GM23338 (cell line): ENCODE results near the gene C19orf18. TPM values are rescaled to one million over a fixed set of nuclear protein-coding genes. Genes with fewer than 3 reads are reported as not detected.

Source experiments
- ATAC-seq: fragments of 200-7000 bp; cut with Tn5 transposase; 3 replicates; pipeline ENCODE4 v1.9.1; 2020
- DNase-seq: peaks from one replicate; pipeline ENCODE4 v3.0.0-alpha.2; 2015; ENCODE audit warnings: low spot score
- H2AFZ ChIP-seq: fragments of 200-600 bp; sonication (generic); 2 replicates; pipeline ENCODE4 v1.8.0; 2016; ENCODE audit warnings: antibody characterized with exemption, mild to moderate bottlenecking, moderate library complexity
- H3F3A ChIP-seq: fragments of 200-600 bp; sonication (generic); replicated peaks from 2 replicates; pipeline ENCODE4 v1.8.0; 2017; ENCODE audit warnings: antibody characterized with exemption, mixed run types, low read depth
- H3K27ac ChIP-seq: fragments of 200-600 bp; sonication (generic); 2 replicates; pipeline ENCODE4 v1.6.1; 2016; ENCODE audit warnings: low read depth
- H3K27me3 ChIP-seq: fragments of 200-600 bp; sonication (generic); 2 replicates; pipeline ENCODE4 v1.8.0; 2016; ENCODE audit warnings: mild to moderate bottlenecking, mixed run types, moderate library complexity; ENCODE audit not compliant: insufficient read depth
- H3K36me3 ChIP-seq: fragments of 200-600 bp; sonication (generic); 2 replicates; pipeline ENCODE4 v1.8.0; 2016; ENCODE audit warnings: mild to moderate bottlenecking; ENCODE audit not compliant: insufficient read depth
- H3K4me1 ChIP-seq: fragments of 200-600 bp; sonication (generic); 2 replicates; pipeline ENCODE4 v1.8.0; 2016; ENCODE audit warnings: mild to moderate bottlenecking, moderate library complexity; ENCODE audit not compliant: insufficient read depth
- H3K4me2 ChIP-seq: fragments of 200-600 bp; sonication (generic); 2 replicates; pipeline ENCODE4 v1.7.1; 2017; ENCODE audit warnings: mixed run types
- H3K4me3 ChIP-seq: fragments of 200-600 bp; sonication (generic); 2 replicates; pipeline ENCODE4 v1.6.1; 2016; ENCODE audit warnings: mixed run types
- H3K79me2 ChIP-seq: fragments of 200-600 bp; sonication (generic); replicated peaks from 2 replicates; pipeline ENCODE4 v1.8.0; 2017; ENCODE audit warnings: mild to moderate bottlenecking; ENCODE audit not compliant: insufficient read depth
- H3K9me2 ChIP-seq: fragments of 200-600 bp; sonication (generic); 2 replicates; pipeline ENCODE4 v1.8.0; 2017; ENCODE audit not compliant: insufficient read depth
- H4K20me1 ChIP-seq: fragments of 200-600 bp; sonication (generic); replicated peaks from 2 replicates; pipeline ENCODE4 v1.8.0; 2017; ENCODE audit warnings: mild to moderate bottlenecking; ENCODE audit not compliant: insufficient read depth
- H3K27ac Mint-ChIP-seq: 2 replicates; pipeline ENCODE4 v1.8.0; 2020; ENCODE audit warnings: inconsistent platforms, mild to moderate bottlenecking, moderate library complexity, mixed read lengths
- H3K27me3 Mint-ChIP-seq: 3 replicates; pipeline ENCODE4 v1.8.0; 2022; ENCODE audit warnings: low read depth, mild to moderate bottlenecking, moderate library complexity, mixed read lengths, inconsistent platforms; ENCODE audit not compliant: insufficient read depth, poor library complexity
- H3K36me3 Mint-ChIP-seq: 3 replicates; pipeline ENCODE4 v1.8.0; 2021; ENCODE audit warnings: low read depth, mild to moderate bottlenecking, inconsistent platforms, moderate library complexity, mixed read lengths
- H3K4me1 Mint-ChIP-seq: 3 replicates; pipeline ENCODE4 v1.8.0; 2020; ENCODE audit warnings: mild to moderate bottlenecking, inconsistent platforms, mixed read lengths
- H3K4me3 Mint-ChIP-seq: 3 replicates; pipeline ENCODE4 v1.8.0; 2021; ENCODE audit warnings: moderate library complexity, mild to moderate bottlenecking, inconsistent platforms, mixed read lengths
- H3K9me3 Mint-ChIP-seq: 3 replicates; pipeline ENCODE4 v1.8.0; 2020; ENCODE audit warnings: moderate library complexity, mild to moderate bottlenecking, inconsistent platforms, mixed read lengths
- CREB1 ChIP-seq: fragments of 250-450 bp; sonication (Bioruptor Pico); IDR thresholded peaks from 2 replicates; pipeline ENCODE4 v1.5.0; 2020; ENCODE audit warnings: low read depth, mild to moderate bottlenecking, moderate library complexity
- CTCF ChIP-seq, 2 experiments: fragments of 200-600 bp in 1 of 2; sonication (generic) in 1 of 2; conservative IDR thresholded peaks; 2 replicates each; pipeline versions ENCODE4 v1.5.1 to v1.6.1; 2016 to 2017; ENCODE audit warnings: antibody characterized with exemption in 2 of 2, low read depth in 2 of 2, mild to moderate bottlenecking in 2 of 2, moderate library complexity in 1 of 2
- JUNB ChIP-seq: IDR thresholded peaks from one replicate; pipeline ENCODE4 v1.6.1; 2016; ENCODE audit warnings: antibody characterized with exemption; ENCODE audit not compliant: unreplicated experiment
- POLR2AphosphoS5 ChIP-seq: IDR thresholded peaks from 2 replicates; pipeline ENCODE4 v1.6.1; 2016; ENCODE audit warnings: antibody characterized with exemption, low read depth
- polyA plus RNA-seq: library from polyadenylated mRNA; unstranded; fragments of >200 nt; fragmentation: Nextera tagmentation; extraction: Ambion mirVana; gene quantifications from 2 replicates; pipeline ENCODE4 v1.2.1, GENCODE V29; 2016
- total RNA-seq: library from RNA; depleted of rRNA; stranded (reverse); fragments of >200 nt; shearing (Covaris generic); gene quantifications from 2 replicates; pipeline ENCODE4 v1.2.3, GENCODE V29; 2014
- TF ChIP-seq, protein P1 (sequence below): fragments of 250-450 bp; sonication (Bioruptor Pico); IDR thresholded peaks from 2 replicates; pipeline ENCODE4 v1.5.0; 2020; ENCODE audit warnings: mild to moderate bottlenecking, moderate library complexity
- TF ChIP-seq, protein P2 (sequence below): IDR thresholded peaks from 2 replicates; pipeline ENCODE4 v1.6.1; 2016; ENCODE audit warnings: antibody characterized with exemption

Gene C19orf18
- total and polyA plus RNA-seq, 2 experiments from 2014 or later, result 1.0 TPM; not detected in 1

- TF ChIP-seq, protein P1, sequence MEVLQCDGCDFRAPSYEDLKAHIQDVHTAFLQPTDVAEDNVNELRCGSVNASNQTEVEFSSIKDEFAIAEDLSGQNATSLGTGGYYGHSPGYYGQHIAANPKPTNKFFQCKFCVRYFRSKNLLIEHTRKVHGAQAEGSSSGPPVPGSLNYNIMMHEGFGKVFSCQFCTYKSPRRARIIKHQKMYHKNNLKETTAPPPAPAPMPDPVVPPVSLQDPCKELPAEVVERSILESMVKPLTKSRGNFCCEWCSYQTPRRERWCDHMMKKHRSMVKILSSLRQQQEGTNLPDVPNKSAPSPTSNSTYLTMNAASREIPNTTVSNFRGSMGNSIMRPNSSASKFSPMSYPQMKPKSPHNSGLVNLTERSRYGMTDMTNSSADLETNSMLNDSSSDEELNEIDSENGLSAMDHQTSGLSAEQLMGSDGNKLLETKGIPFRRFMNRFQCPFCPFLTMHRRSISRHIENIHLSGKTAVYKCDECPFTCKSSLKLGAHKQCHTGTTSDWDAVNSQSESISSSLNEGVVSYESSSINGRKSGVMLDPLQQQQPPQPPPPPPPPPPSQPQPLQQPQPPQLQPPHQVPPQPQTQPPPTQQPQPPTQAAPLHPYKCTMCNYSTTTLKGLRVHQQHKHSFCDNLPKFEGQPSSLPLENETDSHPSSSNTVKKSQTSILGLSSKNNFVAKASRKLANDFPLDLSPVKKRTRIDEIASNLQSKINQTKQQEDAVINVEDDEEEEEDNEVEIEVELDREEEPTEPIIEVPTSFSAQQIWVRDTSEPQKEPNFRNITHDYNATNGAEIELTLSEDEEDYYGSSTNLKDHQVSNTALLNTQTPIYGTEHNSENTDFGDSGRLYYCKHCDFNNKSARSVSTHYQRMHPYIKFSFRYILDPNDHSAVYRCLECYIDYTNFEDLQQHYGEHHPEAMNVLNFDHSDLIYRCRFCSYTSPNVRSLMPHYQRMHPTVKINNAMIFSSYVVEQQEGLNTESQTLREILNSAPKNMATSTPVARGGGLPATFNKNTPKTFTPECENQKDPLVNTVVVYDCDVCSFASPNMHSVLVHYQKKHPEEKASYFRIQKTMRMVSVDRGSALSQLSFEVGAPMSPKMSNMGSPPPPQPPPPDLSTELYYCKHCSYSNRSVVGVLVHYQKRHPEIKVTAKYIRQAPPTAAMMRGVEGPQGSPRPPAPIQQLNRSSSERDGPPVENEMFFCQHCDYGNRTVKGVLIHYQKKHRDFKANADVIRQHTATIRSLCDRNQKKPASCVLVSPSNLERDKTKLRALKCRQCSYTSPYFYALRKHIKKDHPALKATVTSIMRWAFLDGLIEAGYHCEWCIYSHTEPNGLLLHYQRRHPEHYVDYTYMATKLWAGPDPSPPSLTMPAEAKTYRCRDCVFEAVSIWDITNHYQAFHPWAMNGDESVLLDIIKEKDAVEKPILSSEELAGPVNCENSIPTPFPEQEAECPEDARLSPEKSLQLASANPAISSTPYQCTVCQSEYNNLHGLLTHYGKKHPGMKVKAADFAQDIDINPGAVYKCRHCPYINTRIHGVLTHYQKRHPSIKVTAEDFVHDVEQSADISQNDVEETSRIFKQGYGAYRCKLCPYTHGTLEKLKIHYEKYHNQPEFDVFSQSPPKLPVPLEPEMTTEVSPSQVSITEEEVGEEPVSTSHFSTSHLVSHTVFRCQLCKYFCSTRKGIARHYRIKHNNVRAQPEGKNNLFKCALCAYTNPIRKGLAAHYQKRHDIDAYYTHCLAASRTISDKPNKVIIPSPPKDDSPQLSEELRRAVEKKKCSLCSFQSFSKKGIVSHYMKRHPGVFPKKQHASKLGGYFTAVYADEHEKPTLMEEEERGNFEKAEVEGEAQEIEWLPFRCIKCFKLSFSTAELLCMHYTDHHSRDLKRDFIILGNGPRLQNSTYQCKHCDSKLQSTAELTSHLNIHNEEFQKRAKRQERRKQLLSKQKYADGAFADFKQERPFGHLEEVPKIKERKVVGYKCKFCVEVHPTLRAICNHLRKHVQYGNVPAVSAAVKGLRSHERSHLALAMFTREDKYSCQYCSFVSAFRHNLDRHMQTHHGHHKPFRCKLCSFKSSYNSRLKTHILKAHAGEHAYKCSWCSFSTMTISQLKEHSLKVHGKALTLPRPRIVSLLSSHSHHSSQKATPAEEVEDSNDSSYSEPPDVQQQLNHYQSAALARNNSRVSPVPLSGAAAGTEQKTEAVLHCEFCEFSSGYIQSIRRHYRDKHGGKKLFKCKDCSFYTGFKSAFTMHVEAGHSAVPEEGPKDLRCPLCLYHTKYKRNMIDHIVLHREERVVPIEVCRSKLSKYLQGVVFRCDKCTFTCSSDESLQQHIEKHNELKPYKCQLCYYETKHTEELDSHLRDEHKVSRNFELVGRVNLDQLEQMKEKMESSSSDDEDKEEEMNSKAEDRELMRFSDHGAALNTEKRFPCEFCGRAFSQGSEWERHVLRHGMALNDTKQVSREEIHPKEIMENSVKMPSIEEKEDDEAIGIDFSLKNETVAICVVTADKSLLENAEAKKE, result no peak
- no peak for TF ChIP-seq CREB1 (CRISPR knock-in tag)
- TF ChIP-seq CTCF (conservative IDR thresholded peaks at IDR 0.05; ENCODE audit: low read depth in 2 of 2), result no peak
- TF ChIP-seq POLR2AphosphoS5, result no peak
Measured at GRCh38 chr19:57964761-57965160, 9.6 kb downstream of the C19orf18 start (continued).

DNA sequence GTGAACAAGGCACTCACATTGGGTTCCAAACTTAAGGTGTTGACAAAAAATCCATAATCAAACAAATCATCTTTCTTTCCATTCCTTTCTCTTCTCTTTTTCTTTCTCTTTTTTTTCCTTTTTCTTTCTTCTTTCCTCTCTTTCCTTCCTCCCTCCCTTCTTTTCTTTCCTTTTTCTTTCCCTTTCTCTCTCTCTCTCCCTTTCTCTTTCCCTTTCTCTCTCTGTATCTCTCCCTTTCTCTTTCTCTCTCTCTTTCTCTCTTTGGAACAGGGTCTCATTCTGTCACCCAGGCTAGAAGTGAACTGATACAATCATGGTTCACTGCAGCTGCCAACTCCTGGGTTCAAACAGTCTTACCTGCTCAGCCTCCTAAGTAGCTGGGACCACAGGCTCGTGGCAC, 12.5 kb downstream of the C19orf18 start:
- H3K36me3 Mint-ChIP-seq, result peaks cover 26% of the 10 kb centered on the region
- Histone ChIP-seq H4K20me1 (no peaks in the 10 kb centered on the region), H3K27ac (no peak overlapping the region), H3K4me2 (no peak overlapping the region), H3K4me1 (no peaks in the 10 kb centered on the region), H3F3A (no peaks in the 10 kb centered on the region), H3K79me2 (no peaks in the 10 kb centered on the region), H2AFZ (no peak overlapping the region), H3K36me3 (no peaks in the 10 kb centered on the region), H3K9me2 (no peaks in the 10 kb centered on the region), H3K4me3 (no peak overlapping the region), H3K27me3 (no peaks in the 10 kb centered on the region)
- no peak overlapping the region for H3K27ac Mint-ChIP-seq
- H3K4me1 Mint-ChIP-seq, result no peaks in the 10 kb centered on the region
- peaks cover 80% of the 10 kb centered on the region for H3K9me3 Mint-ChIP-seq
- peaks cover 4% of the 10 kb centered on the region for H3K27me3 Mint-ChIP-seq
- TF ChIP-seq, protein P2, sequence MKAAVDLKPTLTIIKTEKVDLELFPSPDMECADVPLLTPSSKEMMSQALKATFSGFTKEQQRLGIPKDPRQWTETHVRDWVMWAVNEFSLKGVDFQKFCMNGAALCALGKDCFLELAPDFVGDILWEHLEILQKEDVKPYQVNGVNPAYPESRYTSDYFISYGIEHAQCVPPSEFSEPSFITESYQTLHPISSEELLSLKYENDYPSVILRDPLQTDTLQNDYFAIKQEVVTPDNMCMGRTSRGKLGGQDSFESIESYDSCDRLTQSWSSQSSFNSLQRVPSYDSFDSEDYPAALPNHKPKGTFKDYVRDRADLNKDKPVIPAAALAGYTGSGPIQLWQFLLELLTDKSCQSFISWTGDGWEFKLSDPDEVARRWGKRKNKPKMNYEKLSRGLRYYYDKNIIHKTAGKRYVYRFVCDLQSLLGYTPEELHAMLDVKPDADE, result no peak
- no peak for TF ChIP-seq JUNB
- H3K4me3 Mint-ChIP-seq, result no peak overlapping the region
- DNase-seq (no peak), ATAC-seq (no peak)
